SU-DHL-6 (cell line): ENCODE data around the gene LAMA3.

Experiments used
- H2AFZ ChIP-seq: fragments of 200-600 bp; sonication (generic); 2 replicates; pipeline ENCODE4 v1.6.1; 2014; ENCODE audit warnings: low read depth, mild to moderate bottlenecking, moderate library complexity, mixed read lengths, antibody characterized with exemption, low read length; ENCODE audit not compliant: severe bottlenecking
- H3F3A ChIP-seq: fragments of 200-600 bp; shearing (Covaris generic); 2 replicates; pipeline ENCODE4 v1.6.0; 2016; ENCODE audit warnings: antibody characterized with exemption, mild to moderate bottlenecking; ENCODE audit not compliant: insufficient read depth
- H3K27ac ChIP-seq: fragments of 200-600 bp; sonication (generic); 2 replicates; pipeline ENCODE4 v1.5.1; 2016; ENCODE audit warnings: low read depth, mild to moderate bottlenecking, low read length, moderate library complexity, mixed read lengths
- H3K27me3 ChIP-seq: fragments of 200-600 bp; sonication (generic), shearing (Covaris generic); 2 replicates; pipeline ENCODE4 v1.6.0; 2014; ENCODE audit warnings: mild to moderate bottlenecking, low read length
- H3K36me3 ChIP-seq: fragments of 200-600 bp; sonication (generic); 2 replicates; pipeline ENCODE4 v1.6.1; 2014; ENCODE audit warnings: mild to moderate bottlenecking, low read length, mixed read lengths
- H3K4me2 ChIP-seq: fragments of 300-600, 200-600 bp; shearing (Covaris generic), sonication (generic); 2 replicates; pipeline ENCODE4 v1.6.0; 2014; ENCODE audit warnings: low read length, low read depth, mild to moderate bottlenecking; ENCODE audit not compliant: poor library complexity, severe bottlenecking
- H3K4me3 ChIP-seq: fragments of 200-600 bp; sonication (generic); 2 replicates; pipeline ENCODE4 v1.5.1; 2014; ENCODE audit warnings: antibody characterized with exemption, low read length, mild to moderate bottlenecking, mixed read lengths; ENCODE audit not compliant: insufficient read depth, poor library complexity, severe bottlenecking
- H3K79me2 ChIP-seq: fragments of 200-600 bp; sonication (generic); 2 replicates; pipeline ENCODE4 v1.6.1; 2014; ENCODE audit warnings: mild to moderate bottlenecking, low read length, moderate library complexity; ENCODE audit not compliant: insufficient read depth
- H3K9ac ChIP-seq: fragments of 200-600 bp; sonication (generic); 2 replicates; pipeline ENCODE4 v1.7.0; 2014; ENCODE audit warnings: mild to moderate bottlenecking, low read length
- H3K9me2 ChIP-seq: fragments of 200-600 bp; sonication (generic); replicated peaks from 2 replicates; pipeline ENCODE4 v1.6.1; 2014; ENCODE audit warnings: low read length; ENCODE audit not compliant: insufficient read depth
- H3K9me3 ChIP-seq: fragments of 200-600 bp; sonication (generic); 2 replicates; pipeline ENCODE4 v1.6.1; 2014; ENCODE audit warnings: low read length, mixed read lengths; ENCODE audit not compliant: insufficient read depth
- H4K20me1 ChIP-seq: fragments of 200-600 bp; sonication (generic); 2 replicates; pipeline ENCODE4 v1.6.1; 2014; ENCODE audit warnings: low read depth, mild to moderate bottlenecking, antibody characterized with exemption, low read length, moderate library complexity, mixed read lengths
- CTCF ChIP-seq: fragments of 200-600 bp; sonication (generic); IDR thresholded peaks from one replicate; pipeline ENCODE4 v1.5.1; 2017; ENCODE audit warnings: antibody characterized with exemption, mild to moderate bottlenecking, low read length, moderate library complexity; ENCODE audit not compliant: insufficient read depth, poor library complexity, severe bottlenecking
- EZH2phosphoT487 ChIP-seq: fragments of 200-600 bp; sonication (generic), shearing (Covaris generic); conservative IDR thresholded peaks from 2 replicates; pipeline ENCODE4 v1.6.1; 2018; ENCODE audit warnings: mild to moderate bottlenecking, antibody characterized with exemption, low read length, moderate library complexity, mixed read lengths

Gene LAMA3

GRCh38 chr18:23810396-23810795 lies 121.1 kb downstream of the LAMA3 start:
- no peaks in the 10 kb centered on the region for H4K20me1 ChIP-seq
- H3K27me3 ChIP-seq = no peaks in the 10 kb centered on the region
- H3K27ac ChIP-seq = no peak overlapping the region
- H3K4me2 ChIP-seq = no peak overlapping the region
- H3F3A ChIP-seq = no peaks in the 10 kb centered on the region
- TF ChIP-seq EZH2phosphoT487 (no peak), CTCF (no peak)
- no peak overlapping the region for H2AFZ ChIP-seq
- H3K79me2 ChIP-seq = no peaks in the 10 kb centered on the region
- no peak overlapping the region for H3K9ac ChIP-seq
- no peak overlapping the region for H3K4me3 ChIP-seq
- no peaks in the 10 kb centered on the region for H3K9me3 ChIP-seq
- no peaks in the 10 kb centered on the region for H3K9me2 ChIP-seq
- no peaks in the 10 kb centered on the region for H3K36me3 ChIP-seq

- Histone ChIP-seq H3K27me3 (no peaks in the 10 kb centered on the region), H3K4me2 (no peak overlapping the region), H4K20me1 (no peaks in the 10 kb centered on the region), H2AFZ (no peak overlapping the region), H3K79me2 (no peaks in the 10 kb centered on the region), H3K9me3 (no peaks in the 10 kb centered on the region), H3K27ac (no peak overlapping the region), H3K9me2 (no peaks in the 10 kb centered on the region), H3F3A (no peaks in the 10 kb centered on the region), H3K9ac (no peak overlapping the region), H3K36me3 (no peaks in the 10 kb centered on the region), H3K4me3 (no peak overlapping the region)
- TF ChIP-seq EZH2phosphoT487 = no peak
- no peak for TF ChIP-seq CTCF
Measured at GRCh38 chr18:23811176-23811575, 121.9 kb downstream of the LAMA3 start.

- no peaks in the 10 kb centered on the region for H3K79me2 ChIP-seq
- no peak overlapping the region for H3K27ac ChIP-seq
- peak; percentile 65 for TF ChIP-seq CTCF
- no peak for TF ChIP-seq EZH2phosphoT487
- no peaks in the 10 kb centered on the region for H3K9me3 ChIP-seq
- no peaks in the 10 kb centered on the region for H3K36me3 ChIP-seq
- H3F3A ChIP-seq = no peaks in the 10 kb centered on the region
- no peak overlapping the region for H3K4me2 ChIP-seq
- H2AFZ ChIP-seq = no peak overlapping the region
- H3K9me2 ChIP-seq = no peaks in the 10 kb centered on the region
- H4K20me1 ChIP-seq = no peaks in the 10 kb centered on the region
- H3K4me3 ChIP-seq = no peak overlapping the region
- no peak overlapping the region for H3K9ac ChIP-seq
- H3K27me3 ChIP-seq = no peaks in the 10 kb centered on the region
Measured at GRCh38 chr18:23812546-23813440, 123.5 kb downstream of the LAMA3 start.
